Activated CD4-positive, alpha-beta T cell treated with anti-CD3 and anti-CD28 coated beads, Interleukin-2, amount 50 U/mL, for 16 hours (primary cell): ENCODE data around the gene BCAR3.
"Not testable (repeated sequence)": the region's sequence is repeated elsewhere in the genome, so short reads cannot be mapped to it uniquely, and the experiment has no call there.

ENCODE experiments used
- DNase-seq: peaks from one replicate; pipeline ENCODE4 v3.0.0-alpha.2; 2020

Gene BCAR3

GRCh38 chr1:93667642-93668041 lies 14.0 kb downstream of the BCAR3 start:
- DNase-seq = no peak

- DNase-seq = no peak
Observed at GRCh38 chr1:93666613-93667384, 14.8 kb downstream of the BCAR3 start.

GRCh38 chr1:93665015-93665414 lies 16.6 kb downstream of the BCAR3 start:
- DNase-seq = no peak

- DNase-seq = no peak
Observed at GRCh38 chr1:93663208-93663614, 18.4 kb downstream of the BCAR3 start.

GRCh38 chr1:93662481-93663207 lies 19.0 kb downstream of the BCAR3 start:
- no peak for DNase-seq

- DNase-seq = peak; percentile 21
Observed at GRCh38 chr1:93661829-93662474, 19.7 kb downstream of the BCAR3 start.

GRCh38 chr1:93661341-93661740 lies 20.3 kb downstream of the BCAR3 start:
- DNase-seq = not testable (repeated sequence)

- no peak for DNase-seq
Observed at GRCh38 chr1:93659822-93660503, 21.7 kb downstream of the BCAR3 start.

- no peak for DNase-seq
Observed at GRCh38 chr1:93658188-93658587, 23.4 kb downstream of the BCAR3 start.

GRCh38 chr1:93656491-93656890 lies 25.1 kb downstream of the BCAR3 start:
- DNase-seq = no peak

GRCh38 chr1:93653656-93654055 lies 28.0 kb downstream of the BCAR3 start:
- DNase-seq = no peak

- DNase-seq = no peak
Observed at GRCh38 chr1:93652323-93652949, 29.2 kb downstream of the BCAR3 start.

- no peak for DNase-seq
Observed at GRCh38 chr1:93651695-93652094, 29.9 kb downstream of the BCAR3 start.

GRCh38 chr1:93650159-93650558 lies 31.5 kb downstream of the BCAR3 start:
- DNase-seq = not testable (repeated sequence)

GRCh38 chr1:93649231-93649630 lies 32.4 kb downstream of the BCAR3 start:
- DNase-seq = no peak

GRCh38 chr1:93648656-93649055 lies 33.0 kb downstream of the BCAR3 start:
- no peak for DNase-seq

GRCh38 chr1:93641527-93641926 lies 40.1 kb downstream of the BCAR3 start:
- DNase-seq = no peak

- DNase-seq = no peak
Observed at GRCh38 chr1:93640656-93641440, 40.8 kb downstream of the BCAR3 start.

- DNase-seq = no peak
Observed at GRCh38 chr1:93638981-93639380, 42.7 kb downstream of the BCAR3 start.

- no peak for DNase-seq
Observed at GRCh38 chr1:93638307-93638847, 43.3 kb downstream of the BCAR3 start.

GRCh38 chr1:93636712-93637111 lies 44.9 kb downstream of the BCAR3 start:
- DNase-seq = no peak
